ENCODE results near the gene MINDY2.
A peak's percentile ranks its signal among the peaks of the same experiment; 100 is the strongest.

Gene MINDY2, protein sequence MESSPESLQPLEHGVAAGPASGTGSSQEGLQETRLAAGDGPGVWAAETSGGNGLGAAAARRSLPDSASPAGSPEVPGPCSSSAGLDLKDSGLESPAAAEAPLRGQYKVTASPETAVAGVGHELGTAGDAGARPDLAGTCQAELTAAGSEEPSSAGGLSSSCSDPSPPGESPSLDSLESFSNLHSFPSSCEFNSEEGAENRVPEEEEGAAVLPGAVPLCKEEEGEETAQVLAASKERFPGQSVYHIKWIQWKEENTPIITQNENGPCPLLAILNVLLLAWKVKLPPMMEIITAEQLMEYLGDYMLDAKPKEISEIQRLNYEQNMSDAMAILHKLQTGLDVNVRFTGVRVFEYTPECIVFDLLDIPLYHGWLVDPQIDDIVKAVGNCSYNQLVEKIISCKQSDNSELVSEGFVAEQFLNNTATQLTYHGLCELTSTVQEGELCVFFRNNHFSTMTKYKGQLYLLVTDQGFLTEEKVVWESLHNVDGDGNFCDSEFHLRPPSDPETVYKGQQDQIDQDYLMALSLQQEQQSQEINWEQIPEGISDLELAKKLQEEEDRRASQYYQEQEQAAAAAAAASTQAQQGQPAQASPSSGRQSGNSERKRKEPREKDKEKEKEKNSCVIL

DNA sequence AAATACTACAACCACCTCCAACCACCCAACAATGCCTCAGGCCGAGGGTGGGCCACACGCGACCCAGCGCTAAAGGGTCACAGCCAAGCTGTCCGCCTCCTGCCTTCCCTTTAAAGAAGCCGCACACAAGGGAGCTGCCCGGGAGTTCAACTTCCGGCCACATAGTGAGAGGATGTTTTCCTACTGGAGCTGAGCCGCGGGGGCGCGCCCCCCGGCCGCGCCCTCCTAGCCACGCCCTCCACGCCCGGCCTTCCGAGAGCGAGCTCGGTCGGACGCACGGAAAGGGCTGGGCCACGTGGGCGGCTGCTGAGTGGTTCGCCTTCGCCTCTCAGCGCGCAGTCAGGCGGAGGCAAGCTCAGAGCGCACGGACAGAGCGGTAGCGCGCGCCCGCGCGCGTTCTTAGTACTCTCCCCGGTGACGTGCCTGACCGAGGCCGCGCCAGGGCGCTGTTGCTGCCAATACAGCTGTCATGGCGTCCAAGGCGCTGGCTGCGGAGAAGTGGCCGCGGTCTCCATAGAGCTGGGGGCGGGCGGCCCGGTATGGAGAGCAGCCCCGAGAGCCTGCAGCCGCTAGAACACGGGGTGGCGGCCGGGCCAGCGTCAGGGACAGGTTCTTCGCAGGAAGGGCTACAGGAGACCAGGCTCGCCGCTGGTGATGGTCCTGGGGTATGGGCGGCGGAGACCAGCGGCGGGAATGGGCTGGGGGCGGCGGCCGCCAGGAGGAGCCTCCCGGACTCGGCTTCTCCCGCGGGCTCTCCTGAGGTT lies at the start of gene MINDY2:
Gene MINDY2, plus strand, starts transcription at position 446 of the 764 bp plus-strand sequence. Its CDS starts 94 bp downstream, at position 540.
- DNase-seq (ENCODE audit: low read depth), result peak; percentile 99
- H3K4me3 ChIP-seq (ENCODE audit: low read depth, low read length), result peak within 1 kb of the TSS; percentile 97
- TF ChIP-seq CTCF (conservative IDR thresholded peaks at IDR 0.05; ENCODE audit: low read depth, low read length), result peak; percentile 39

- peak; percentile 81 for DNase-seq (ENCODE audit: low read depth)
- no peak for TF ChIP-seq CTCF (conservative IDR thresholded peaks at IDR 0.05; ENCODE audit: low read depth, low read length)
- H3K4me3 ChIP-seq (ENCODE audit: low read depth, low read length), result no peak overlapping the region
Measured at GRCh38 chr15:58724466-58724865, 46.6 kb upstream of the MINDY2 start.

DNA sequence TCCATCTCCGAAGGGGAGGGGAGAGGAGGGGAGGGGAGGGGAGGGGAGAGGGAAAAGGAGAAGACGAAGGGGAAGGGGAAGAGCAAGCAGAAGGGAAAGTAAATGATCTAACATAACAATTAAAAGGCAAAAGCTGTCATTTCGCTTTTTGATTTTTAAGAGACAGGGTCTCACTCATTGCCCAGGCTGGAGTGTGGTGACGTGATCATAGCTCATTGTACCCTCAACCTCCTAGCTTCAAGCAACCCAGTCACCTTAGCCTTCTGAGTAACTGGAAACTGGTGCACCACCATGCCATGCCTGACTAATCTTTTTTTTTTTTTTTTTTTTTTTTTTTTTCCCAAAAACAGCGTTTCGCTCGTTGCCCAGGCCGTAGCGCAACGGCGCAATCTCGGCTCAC lies 44.2 kb upstream of the MINDY2 start:
- DNase-seq (ENCODE audit: low read depth), result no peak
- H3K4me3 ChIP-seq (ENCODE audit: low read depth, low read length), result no peak overlapping the region
- TF ChIP-seq CTCF (conservative IDR thresholded peaks at IDR 0.05; ENCODE audit: low read depth, low read length), result no peak

- TF ChIP-seq CTCF (conservative IDR thresholded peaks at IDR 0.05; ENCODE audit: low read depth, low read length), result no peak
- no peak overlapping the region for H3K4me3 ChIP-seq (ENCODE audit: low read depth, low read length)
- DNase-seq (ENCODE audit: low read depth), result peak; percentile 89
Measured at GRCh38 chr15:58731756-58732535, 39.2 kb upstream of the MINDY2 start.

- H3K4me3 ChIP-seq (ENCODE audit: low read depth, low read length), result no peak overlapping the region
- no peak for DNase-seq (ENCODE audit: low read depth)
- no peak for TF ChIP-seq CTCF (conservative IDR thresholded peaks at IDR 0.05; ENCODE audit: low read depth, low read length)
Measured at GRCh38 chr15:58732625-58733363, 38.3 kb upstream of the MINDY2 start.

- H3K4me3 ChIP-seq (ENCODE audit: low read depth, low read length), result no peak overlapping the region
- TF ChIP-seq CTCF (conservative IDR thresholded peaks at IDR 0.05; ENCODE audit: low read depth, low read length), result no peak
- DNase-seq (ENCODE audit: low read depth), result peak; percentile 43
Measured at GRCh38 chr15:58734859-58735258, 36.2 kb upstream of the MINDY2 start.

Measured in choroid plexus epithelial cell (primary cell).